Activated CD8-positive, alpha-beta memory T cell treated with anti-CD3 and anti-CD28 coated beads, Interleukin-2, amount 50 U/mL, for 24 hours (primary cell): ENCODE results near the gene SHISA5.
"Not testable (repeated sequence)": the region's sequence is repeated elsewhere in the genome, so short reads cannot be mapped to it uniquely, and the experiment has no call there.

Experiments used
- DNase-seq: peaks from one replicate; pipeline ENCODE4 v3.0.0-alpha.2; 2020; ENCODE audit errors: extremely low read depth

The SHISA5 gene, protein sequence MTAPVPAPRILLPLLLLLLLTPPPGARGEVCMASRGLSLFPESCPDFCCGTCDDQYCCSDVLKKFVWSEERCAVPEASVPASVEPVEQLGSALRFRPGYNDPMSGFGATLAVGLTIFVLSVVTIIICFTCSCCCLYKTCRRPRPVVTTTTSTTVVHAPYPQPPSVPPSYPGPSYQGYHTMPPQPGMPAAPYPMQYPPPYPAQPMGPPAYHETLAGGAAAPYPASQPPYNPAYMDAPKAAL

DNA sequence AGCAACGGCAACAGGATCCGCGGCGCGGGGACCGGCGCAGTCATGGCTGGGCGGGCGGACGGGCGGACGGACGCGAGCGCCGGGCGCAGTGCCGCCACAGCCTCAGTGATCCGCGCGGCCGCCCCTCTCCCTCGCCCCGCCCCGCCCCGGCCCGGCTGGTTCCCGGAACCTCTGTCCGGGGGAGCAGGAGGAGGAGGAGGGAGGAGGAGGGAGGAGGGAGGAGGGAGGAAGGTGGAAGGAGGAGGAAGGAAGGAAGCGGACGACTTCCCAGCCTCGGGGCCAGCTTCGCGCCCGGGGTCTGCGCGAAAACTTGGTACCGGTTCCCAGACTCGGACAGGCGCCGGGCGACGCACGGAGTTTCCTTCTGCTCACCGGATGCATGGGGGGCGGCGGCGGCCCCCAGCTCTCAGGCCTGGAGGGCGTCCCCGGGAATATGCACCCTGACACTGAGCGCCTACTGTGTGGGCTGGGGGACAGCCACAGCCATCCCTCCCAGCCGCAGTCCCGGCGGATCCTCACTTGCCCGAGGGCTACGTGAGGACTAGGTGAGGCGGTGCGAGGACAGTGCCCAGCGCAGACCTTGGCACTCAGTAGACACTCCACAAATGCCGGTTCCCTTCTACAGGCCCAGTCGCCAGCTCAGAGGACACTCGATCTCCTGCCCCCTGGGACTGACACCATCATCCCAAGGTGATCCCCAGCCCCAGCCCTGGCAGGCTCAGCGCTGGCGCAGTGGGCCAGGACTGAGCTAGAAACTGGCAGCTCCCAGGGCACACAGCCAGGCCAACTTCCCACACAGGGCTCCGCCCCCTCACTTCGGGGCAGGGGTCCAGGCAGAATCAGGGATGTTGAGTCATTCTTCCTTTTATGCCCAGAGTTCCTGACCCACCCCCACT lies at the start of gene SHISA5:
SHISA5 (minus strand) TSS at position 124 of the 896 bp plus-strand sequence; CDS start at position 44, 80 bp downstream.
- DNase-seq, result no peak

DNA sequence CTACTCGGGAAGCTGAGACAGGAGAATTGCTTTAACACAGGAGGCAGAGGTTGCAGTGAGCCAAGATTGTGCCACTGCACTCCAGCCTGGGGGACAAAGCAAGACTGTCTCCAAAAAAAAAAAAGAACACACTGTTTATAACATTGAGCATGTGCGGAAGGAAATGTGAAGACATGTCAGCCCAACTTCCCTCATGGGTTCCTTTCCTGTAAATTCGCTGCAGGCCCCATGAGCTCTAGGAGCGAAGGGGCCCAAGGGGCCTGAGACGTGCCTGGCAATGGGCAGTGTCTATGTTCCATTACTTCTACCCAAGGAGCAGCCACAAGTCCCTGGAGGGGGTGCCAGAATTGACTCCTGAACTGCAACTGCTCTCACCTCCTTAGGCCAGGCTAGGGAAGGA lies 49.4 kb upstream of the SHISA5 start:
- no peak for DNase-seq

DNA sequence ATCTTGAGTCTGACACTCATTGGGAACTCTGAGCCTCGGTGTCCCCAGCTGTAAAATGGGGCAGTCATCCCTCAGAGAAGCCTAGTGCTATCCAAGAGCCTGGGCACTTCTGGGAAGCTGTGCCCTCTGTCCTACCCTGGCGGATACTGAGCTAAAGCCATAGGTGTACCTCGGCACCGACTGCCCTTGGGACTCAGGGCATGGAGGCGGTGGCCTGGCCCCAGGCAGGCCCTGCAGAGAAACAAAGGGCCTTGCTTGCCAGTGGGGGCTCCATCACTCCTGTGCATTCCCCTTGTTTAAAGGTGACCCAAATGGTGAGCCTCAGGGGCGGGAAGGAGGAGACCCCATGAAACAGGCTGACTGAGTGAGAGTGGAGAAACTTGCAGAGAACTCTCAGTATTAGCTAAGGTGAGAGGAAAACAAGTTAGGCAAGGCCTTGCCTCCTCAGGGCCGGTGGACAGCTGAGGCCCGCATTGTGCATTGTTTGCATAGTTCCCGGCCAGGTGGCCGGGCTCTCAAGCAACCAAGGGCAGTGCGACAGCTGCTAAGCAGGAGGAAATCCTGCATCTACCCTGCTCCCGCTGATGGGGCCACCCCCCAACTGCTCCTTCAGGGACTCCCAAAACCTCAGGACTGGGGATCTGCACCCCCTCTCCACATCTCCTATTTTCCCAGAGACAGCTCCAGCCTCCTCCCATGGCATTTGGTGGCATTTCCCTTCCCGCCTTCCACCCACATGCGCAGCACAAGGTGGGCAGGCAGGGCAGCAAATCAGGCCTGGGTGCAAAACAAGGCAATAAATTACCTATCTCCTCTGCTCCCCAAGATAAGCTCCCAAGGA lies 48.4 kb upstream of the SHISA5 start:
- DNase-seq, result no peak

DNA sequence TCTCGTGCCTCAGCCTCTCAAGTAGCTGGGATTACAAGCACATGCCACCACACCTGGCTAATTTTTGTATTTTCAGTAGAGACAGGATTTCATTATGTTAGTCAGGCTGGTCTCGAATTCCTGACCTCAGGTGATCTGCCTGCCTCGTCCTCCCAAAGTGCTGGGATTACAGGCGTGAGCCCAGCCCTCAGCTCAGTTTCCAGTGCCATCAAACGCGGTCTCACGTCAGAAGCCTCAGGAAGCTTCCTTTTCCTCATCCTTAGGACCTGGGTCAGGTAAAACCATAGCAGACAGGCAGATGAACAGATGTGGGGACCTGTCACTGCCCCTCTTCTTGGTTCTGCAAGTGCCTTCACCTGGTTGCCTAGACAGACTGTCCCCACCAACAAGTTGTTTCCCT lies 47.7 kb upstream of the SHISA5 start:
- DNase-seq, result not testable (repeated sequence)

DNA sequence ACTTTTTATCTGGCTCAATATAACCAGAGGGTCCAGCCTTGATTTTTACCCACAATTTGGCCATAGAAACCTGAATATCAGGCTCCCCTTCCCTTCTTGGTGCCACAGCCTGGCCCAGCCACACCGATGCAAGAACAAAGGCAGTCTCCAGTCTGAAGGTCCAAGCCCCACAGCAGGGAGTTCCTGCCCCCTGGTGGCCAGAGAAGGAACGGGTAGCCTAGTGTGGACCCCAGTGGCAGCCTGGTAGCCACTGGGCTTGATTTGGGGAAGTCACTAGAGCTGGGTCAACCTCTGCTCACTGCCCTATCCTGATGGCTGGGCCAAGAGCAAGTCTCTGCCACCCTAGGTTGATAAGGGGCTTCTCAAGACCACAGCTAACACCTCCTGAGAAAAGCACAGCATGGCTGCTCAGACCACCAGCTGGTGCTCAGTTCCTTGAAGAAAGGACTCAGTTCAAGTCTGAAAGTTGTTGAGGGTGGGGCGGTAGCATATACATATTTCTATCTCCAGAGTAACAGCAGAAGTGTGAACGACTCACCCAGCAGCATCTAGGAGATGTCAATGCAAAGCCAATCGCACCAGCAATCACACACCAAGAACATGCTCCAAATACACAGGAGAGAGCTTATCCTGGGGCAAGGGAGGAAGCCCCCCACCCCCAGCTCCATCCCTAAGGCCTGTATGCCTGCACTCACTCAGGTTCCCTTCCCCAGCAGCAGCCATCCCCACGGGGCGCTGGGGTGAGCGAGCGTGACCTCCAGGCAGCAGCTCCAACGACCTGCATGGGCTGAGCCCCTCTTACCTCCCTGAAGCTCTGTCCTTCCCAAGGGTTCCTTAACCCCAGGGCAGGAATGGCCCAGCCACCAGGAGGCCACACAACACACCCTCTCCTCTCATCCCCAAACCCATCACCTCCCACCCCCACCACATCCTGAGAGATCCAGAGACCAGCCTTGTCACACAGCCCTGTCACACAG lies 45.0 kb upstream of the SHISA5 start:
- DNase-seq, result peak; percentile 64

DNA sequence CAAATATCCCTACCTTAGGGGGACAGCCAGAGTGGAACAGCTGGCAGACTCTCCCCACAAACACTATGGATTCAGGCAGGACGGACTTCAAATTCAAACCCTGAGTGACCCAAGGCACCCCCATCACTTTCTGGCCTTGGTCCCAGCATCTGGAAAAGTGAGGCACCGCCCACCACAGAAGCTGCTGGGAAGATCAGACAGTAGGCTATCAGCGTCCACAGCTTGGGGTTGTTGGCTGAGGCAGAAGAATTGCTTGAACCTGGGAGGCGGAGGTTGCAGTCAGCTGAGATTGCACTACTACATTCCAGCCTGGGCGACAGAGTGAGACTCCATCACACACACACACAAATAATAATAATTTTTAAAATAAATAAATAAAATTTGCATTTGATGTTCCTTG lies 44.2 kb upstream of the SHISA5 start:
- DNase-seq, result no peak

DNA sequence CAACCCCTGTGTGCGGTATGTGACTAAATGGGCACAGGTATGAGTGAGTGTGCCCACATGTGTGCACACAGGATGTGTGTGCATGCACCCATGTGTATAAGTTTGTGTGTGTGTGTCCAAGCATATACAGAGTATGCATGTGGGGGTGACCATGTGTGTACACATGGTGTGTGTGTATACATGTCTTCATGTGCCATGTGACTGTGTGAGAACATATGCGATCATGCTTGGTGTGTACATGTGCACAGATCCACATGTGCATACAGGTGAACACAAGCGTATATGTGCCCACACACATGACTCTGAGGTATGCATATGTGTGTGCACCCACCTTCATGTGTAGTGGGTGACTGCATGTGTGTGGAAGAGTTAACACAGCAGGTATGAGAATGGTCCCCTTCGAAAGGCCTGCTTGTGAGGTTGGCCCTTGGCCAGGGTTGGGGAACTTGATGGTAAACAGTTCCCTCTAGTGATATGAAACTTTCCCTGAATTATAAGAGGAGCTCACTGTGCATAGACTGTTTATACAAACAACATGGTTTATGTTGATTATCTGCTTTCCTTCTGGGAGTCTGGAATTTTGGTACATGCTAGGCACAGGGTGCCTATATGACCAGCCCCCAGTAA lies 42.3 kb upstream of the SHISA5 start:
- no peak for DNase-seq

DNA sequence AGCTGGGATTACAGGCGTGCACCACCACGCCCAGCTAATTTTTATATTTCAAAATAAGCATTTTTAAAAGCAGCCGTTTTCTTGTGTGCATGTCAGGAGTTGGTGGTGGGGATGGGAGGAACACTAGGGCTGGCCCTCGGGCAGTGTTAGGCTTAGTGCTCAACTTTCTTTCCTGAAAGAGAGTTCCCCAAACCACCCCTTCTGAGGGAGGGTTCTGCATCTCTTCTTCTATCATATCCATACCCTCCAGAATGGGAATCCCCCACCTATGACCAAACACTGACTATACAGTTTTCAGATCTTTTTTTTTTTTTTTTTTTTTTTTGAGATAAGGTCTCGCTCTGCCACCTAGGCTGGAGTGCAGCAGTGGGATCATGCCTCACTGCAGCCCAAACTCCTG lies 40.2 kb upstream of the SHISA5 start:
- DNase-seq, result no peak

DNA sequence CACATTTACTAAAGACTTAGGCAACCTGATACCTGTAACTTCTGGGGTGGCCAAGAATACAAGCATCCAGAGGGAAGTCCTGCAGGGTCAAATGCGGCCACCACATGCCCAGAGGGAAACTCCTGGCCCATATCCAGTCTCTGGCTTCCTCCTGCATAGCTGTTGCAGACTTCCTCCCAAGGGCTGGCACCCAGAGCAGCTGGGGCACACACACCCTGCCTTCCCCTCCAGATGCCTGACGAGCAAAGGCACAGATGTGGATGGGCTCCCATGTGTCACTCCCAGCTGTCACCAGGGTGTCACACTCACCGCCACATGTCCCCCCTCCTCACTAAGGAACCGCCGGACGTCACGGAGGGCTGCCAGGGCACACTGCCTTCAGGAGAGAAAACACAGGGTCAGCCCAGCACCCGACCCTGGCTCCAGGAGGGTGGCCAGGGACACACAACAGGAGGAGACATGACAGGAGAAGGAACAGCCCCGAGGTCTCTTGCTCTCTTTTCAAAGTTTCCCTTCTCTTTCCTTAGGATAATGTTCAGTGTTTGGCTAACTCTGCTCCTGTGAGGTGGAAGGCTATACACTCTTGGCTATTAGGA lies 39.4 kb upstream of the SHISA5 start:
- no peak for DNase-seq

DNA sequence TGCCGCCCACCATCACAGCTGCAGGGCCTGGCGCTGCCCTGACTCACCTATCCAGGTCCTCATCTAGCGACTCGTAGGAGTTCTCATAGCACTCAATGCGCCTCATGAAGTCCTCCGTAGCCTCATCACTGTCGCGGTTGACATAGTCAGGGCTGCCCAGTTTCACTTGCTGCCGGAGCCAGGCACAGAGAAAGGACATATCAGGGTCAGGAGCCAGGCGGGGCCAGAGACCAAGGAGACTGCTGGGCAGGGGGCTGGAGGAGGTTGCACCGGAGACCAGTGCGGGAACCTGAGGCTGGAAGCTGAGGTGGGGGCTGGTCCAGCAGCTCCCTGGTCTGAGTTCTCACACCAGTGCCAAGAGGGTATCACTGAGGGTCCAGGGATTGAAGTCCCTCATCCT lies 34.5 kb upstream of the SHISA5 start:
- DNase-seq, result no peak

DNA sequence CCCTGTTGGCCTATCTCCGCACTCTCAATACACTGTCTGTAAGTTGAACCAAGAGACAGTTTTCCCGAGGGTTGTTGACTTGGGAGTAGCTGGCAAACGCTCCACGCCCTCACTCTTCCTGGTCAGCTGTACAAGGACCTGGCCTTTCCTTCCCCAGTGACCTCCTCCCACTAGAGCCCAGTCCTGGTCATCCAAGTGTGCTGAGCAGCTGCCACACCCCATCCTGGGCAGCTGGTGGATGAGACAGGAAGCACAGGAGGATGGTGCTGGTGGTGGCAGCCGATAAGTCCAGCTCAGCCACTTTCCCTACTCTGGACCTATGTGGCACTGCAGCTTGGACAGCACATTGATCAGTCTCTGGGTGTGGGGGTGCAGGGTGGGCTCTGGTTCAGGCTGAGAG lies 32.8 kb upstream of the SHISA5 start:
- no peak for DNase-seq

DNA sequence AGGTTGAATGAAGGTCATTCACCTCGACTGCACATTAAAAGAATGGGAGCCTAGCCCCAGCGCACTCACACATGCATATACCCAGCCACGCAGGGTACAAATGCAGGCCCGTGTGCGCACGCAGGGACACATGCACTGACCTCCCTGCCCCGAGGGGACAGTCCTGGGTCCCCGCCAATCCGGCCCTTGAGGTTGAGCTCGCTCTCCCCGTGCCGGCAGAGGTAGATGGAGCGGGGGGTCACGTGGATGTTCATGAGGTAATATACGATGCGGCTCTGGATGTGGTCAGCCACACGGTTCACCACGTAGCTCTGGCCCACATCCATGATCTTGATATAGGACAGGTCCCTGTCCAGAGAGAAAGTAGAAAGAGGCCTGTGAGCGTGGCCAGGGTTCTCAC lies 32.1 kb upstream of the SHISA5 start:
- DNase-seq, result no peak

DNA sequence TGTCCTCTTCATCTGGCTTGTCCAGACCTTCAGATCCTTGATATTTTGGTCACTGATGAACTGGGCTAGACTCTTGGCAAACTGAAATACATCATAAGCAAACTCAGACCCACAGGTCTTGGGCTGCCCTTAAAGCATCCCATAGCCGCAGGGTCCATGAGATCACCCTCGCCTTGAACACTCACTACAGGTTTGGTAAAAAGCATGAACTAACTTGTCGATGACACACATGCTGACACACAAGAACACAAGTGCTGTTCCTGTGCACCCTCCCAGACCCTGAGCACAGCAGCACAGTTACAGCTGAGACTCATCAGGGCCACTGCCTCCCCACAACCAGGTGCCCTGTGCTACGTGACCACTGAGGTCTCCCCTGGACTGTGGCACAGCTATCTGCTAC lies 31.6 kb upstream of the SHISA5 start:
- DNase-seq, result no peak

DNA sequence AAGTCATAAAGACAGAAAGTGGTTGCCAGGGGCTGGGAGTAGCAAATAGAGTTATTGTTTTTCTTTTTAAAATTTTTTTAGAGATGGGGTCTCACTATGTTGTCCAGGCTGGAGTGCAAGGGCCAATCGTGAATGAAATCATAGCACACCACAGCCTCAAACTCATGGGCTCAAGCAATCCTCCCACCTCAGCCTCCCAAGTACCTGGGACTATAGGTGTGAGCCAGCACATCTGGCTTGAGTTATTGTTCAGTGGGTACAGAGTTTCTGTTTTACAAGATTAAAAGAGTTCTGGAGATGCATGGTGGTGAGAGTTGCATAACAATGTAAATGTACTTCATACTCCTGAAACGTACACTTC lies 29.0 kb upstream of the SHISA5 start:
- no peak for DNase-seq

DNA sequence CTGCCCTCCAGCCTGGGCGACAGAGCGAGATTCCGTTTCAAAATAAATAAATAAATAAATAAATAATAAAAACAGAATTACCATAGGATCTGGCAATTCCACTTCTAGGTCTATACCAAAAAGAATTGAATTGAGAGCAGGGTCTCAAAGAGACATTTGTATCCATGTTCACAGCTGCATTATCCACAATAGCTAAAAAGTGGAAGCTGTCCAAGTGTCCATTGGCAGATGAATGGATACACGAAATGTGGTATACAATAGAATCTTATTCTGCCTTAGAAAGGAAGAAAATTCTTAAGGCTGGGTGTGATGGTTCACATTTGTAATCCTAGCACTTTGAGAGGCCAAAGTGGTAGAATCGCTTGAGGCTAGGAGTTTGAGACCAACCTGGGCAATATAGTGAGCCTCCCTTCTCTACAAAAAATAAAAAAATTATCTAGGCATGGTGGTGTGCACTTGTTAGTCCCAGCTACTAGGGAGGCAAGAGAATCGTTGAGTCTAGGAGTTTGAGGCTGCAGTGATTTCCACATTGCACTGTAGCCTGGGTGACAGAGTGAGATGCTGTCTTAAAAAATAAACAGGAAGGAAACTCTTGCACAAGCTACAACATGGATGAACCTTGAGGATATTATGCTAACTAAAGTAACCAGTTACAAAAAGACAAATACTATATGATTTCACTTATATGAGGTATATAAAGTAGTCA lies 28.4 kb upstream of the SHISA5 start:
- no peak for DNase-seq

DNA sequence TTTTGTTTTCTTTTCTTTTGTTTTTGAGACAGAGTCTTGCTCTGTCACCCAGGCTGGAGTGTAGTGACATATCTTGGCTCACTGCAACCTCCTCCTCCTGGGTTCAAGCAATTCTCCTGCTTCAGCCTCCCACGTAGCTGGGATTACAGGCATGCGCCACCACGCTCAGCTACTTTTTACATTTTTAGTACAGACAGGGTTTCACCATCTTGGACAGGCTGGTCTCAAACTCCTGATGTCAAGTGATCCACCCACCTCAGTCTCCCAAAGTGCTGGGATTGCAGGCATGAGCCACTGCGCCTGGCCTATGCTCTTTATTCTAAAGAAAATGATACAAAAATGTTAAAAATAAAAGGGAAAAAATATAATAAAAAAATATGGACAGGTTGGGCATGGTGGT lies 26.7 kb upstream of the SHISA5 start:
- not testable (repeated sequence) for DNase-seq

DNA sequence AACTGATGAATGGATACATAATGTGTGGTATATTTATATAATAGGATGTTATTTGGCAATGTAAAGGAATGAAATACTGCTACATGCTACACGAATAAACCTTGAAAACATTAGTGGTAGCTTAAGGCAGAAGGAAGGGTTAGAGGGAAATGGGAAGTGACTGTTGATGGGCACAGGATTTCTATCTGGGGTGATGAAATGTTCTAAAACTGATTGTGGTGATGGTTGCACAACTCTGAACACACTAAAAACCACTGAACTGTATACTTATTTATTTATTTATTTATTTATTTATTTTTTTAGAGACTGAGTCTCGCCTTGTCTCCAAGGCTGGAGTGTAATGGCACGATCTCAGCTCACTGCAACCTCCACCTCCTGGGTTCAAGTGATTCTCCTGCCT lies 24.8 kb upstream of the SHISA5 start:
- no peak for DNase-seq

DNA sequence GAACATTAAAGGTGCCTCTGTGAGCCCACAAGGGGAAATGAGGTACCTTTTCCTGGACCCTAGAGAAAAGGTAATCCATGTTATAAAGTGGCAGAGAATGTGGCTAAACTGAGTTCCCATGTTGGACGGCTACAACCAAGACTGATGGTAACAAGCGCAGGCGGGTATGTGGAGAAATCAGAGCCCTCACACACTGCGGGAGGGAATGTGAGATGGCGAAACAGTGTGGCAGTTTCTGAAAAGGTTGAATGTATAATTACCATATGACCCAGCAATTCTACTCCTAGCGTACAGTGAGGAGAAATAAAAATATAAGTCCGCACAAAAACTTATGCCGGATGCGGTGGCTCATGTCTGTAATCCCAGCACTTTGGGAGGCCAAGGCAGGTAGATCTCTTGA lies 24.1 kb upstream of the SHISA5 start:
- no peak for DNase-seq

DNA sequence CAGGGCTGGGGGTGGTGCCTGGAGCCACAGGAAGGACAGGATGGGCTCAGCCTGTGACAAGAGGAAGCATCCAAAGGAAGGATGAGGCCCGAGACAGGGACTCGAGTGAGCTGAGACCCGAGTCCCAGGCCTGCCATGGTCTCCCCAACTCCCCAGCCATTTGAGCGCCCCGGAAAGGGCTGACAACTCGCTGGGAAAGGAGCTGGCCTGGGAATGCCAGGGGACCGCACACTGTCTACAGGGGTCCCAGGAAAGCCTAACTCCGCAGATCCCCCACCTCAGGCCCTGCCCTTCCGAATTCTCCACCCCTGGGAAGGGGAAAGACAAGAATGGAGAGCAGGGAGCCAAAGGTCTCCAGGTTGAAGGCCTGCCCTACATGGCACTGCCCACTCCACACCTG lies 21.0 kb upstream of the SHISA5 start:
- no peak for DNase-seq

DNA sequence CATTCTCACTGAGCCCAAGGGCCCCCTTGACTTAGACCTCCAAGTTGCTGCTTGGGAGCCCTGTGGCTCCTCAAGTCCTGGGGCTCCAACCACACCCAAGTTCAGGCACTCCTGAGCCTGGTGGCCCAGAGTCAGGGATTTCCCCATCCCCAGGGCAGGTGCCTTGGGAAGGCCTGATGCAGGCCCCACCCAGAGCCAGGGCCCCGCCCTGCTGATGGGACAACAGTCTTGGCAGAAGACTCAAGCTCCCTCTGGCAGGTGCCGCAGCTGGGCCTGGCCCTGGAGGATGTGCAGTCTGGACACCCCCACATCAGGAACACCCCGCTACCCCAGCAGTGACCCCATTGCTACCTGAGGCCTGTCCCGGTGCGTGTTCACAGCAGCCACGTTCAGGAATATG lies 17.7 kb upstream of the SHISA5 start:
- DNase-seq, result no peak
